ENCODE measurements around the gene COL6A3.

The COL6A3 gene

GRCh38 chr2:237441605-237442274, 27.8 kb upstream of the COL6A3 start:
- peak; percentile 21 for DNase-seq (ENCODE audit: low read depth)
- TF ChIP-seq, protein P1, sequence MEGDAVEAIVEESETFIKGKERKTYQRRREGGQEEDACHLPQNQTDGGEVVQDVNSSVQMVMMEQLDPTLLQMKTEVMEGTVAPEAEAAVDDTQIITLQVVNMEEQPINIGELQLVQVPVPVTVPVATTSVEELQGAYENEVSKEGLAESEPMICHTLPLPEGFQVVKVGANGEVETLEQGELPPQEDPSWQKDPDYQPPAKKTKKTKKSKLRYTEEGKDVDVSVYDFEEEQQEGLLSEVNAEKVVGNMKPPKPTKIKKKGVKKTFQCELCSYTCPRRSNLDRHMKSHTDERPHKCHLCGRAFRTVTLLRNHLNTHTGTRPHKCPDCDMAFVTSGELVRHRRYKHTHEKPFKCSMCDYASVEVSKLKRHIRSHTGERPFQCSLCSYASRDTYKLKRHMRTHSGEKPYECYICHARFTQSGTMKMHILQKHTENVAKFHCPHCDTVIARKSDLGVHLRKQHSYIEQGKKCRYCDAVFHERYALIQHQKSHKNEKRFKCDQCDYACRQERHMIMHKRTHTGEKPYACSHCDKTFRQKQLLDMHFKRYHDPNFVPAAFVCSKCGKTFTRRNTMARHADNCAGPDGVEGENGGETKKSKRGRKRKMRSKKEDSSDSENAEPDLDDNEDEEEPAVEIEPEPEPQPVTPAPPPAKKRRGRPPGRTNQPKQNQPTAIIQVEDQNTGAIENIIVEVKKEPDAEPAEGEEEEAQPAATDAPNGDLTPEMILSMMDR (IDR thresholded peaks at IDR 0.05; ENCODE audit: insufficient read depth, low read depth, low read length, missing control alignments) = no peak

GRCh38 chr2:237440819-237441281, 26.9 kb upstream of the COL6A3 start:
- no peak overlapping the region for H3K4me3 ChIP-seq (ENCODE audit: low read length)
- TF ChIP-seq, protein P1 (IDR thresholded peaks at IDR 0.05; ENCODE audit: insufficient read depth, low read depth, low read length, missing control alignments) = no peak
- DNase-seq (ENCODE audit: low read depth) = no peak

More at GRCh38 chr2:237441605-237442274, 27.8 kb upstream of the COL6A3 start:
- no peak overlapping the region for H3K4me3 ChIP-seq (ENCODE audit: low read length)

GRCh38 chr2:237438080-237438940, 24.3 kb upstream of the COL6A3 start:
- no peak overlapping the region for H3K4me3 ChIP-seq (ENCODE audit: low read length)
- peak; percentile 55 for DNase-seq (ENCODE audit: low read depth)
- TF ChIP-seq, protein P1 (IDR thresholded peaks at IDR 0.05; ENCODE audit: insufficient read depth, low read depth, low read length, missing control alignments) = no peak

DNA sequence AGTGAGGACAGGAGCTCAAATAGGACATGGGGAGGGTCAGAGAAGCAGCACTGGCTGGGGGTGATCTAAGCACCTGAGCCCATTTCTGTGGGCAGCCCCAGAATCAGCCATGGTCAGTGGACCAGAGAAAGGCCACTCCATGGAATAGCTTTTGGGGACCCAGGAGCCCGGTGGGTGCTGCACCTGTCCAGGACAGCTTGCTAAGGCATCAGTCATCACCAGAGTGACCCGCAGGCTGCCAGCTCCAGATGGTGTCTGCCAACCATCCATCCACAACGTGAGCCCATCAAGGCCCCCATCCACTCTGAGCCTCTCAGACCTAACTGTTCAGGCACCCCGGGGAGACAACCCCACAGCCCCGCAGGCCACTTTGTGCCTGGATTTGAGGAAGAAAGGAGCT, 23.6 kb upstream of the COL6A3 start:
- no peak overlapping the region for H3K4me3 ChIP-seq (ENCODE audit: low read length)
- DNase-seq (ENCODE audit: low read depth) = no peak
- TF ChIP-seq, protein P1 (IDR thresholded peaks at IDR 0.05; ENCODE audit: insufficient read depth, low read depth, low read length, missing control alignments) = no peak

GRCh38 chr2:237435844-237436587, 22.1 kb upstream of the COL6A3 start:
- TF ChIP-seq, protein P1 (IDR thresholded peaks at IDR 0.05; ENCODE audit: insufficient read depth, low read depth, low read length, missing control alignments) = no peak
- no peak overlapping the region for H3K4me3 ChIP-seq (ENCODE audit: low read length)
- DNase-seq (ENCODE audit: low read depth) = no peak

DNA sequence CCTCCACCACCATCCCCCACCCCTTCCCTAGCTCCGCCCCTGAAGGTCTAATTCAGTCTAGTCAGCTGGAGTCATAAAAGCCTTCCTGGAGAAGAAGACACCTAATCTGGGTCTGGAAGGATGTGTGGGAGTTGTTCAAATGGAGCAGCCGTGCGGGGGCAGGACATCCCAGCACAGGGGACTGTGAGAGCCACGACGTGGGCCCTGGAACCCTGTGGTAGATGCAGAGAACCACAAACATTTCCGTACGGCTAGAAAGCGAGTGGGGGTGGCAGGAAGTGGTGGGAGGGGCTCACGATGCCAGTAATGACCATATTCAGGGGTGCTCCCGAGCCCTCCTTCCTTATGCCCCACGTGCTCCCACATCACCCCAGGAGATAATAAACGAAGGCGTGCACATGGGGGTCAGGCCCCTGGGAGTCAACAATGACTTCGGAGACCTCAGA, 20.9 kb upstream of the COL6A3 start:
- TF ChIP-seq, protein P1 (IDR thresholded peaks at IDR 0.05; ENCODE audit: insufficient read depth, low read depth, low read length, missing control alignments) = no peak
- no peak for DNase-seq (ENCODE audit: low read depth)
- no peak overlapping the region for H3K4me3 ChIP-seq (ENCODE audit: low read length)
